ENCODE measurements around the gene CCDC91.

Gene CCDC91

DNA sequence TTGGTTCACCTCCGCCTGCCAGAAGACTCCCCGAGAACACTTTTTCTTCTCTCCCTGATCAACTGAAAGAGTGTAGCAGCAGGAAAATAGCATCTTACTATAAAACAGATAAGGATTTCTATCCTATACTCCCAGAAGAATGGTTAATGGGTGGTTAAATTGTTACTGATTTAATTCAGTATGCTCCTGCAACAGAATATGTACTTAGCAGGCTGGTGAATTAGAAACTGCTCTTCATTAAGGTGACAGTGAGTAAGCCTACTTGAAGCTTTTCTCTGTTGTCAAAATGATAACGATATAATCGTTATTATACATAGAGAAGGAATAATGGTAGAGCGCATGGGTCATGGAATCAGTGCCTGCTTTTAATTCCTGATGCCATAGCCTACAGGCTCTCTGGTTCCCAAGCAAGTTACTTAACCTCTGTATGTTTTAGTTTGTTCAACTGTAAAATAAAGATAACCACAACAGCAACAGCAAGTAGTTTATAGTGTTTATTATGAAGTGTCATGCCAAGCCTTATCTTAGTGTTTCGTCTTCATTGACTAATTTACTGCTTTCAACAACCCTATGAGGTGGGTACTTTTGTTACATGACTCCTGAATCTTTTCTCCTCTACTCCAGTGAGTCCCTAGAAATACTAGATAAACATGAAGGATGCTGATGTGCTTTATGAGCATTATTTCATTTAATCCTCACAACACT lies 392.6 kb downstream of the CCDC91 start:
- CTCF ChIA-PET, result no interaction called here

DNA sequence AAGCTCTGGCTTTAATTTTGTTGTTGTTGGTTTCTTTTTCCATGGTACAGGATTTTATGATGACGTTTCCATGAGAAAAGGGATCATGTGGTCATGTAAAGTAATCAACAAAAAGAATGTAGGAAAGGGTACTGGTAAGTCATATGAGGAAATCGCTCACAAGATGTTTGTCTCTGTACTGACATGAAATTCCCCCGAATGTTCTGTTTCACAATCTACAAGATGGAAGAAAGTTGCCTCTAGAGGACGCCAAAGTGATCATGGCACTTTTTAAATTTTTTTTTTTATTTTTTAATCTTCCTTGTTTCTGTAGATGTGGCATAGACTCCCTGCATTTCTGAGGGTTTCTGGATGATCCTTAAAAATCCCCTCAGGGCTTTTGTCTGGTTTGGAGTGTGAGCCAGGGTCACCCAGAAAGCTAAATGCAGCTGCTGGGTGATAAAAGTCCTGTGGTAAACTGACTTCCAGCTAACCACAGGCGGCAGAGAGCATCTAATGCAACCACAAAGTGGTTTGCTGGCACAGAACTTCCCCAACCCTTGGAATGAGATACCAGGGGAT lies 393.5 kb downstream of the CCDC91 start:
- ChIA-PET CTCF (interaction anchor here (0.6 kb wide), 1 partner anchor 26 kb away, joined by 3 read pairs; no protein-coding TSS in a partner anchor), POLR2A (no interaction called here)
- peaks cover 12% of the 10 kb centered on the region for H3K4me1 ChIP-seq (ENCODE audit: control insufficient read depth, insufficient read depth, low read length)
- H3K4me3 ChIP-seq (ENCODE audit: low read depth, low read length), result no peak overlapping the region
- H3K27ac ChIP-seq (ENCODE audit: extremely low read depth, low read depth, low read length), result no peak overlapping the region
- no peaks in the 10 kb centered on the region for H3K9me3 ChIP-seq (ENCODE audit: control insufficient read depth, insufficient read depth, low read depth, low read length)
- H3K36me3 ChIP-seq (ENCODE audit: control insufficient read depth in 2 of 2, insufficient read depth in 1 of 2, low read length in 2 of 2), result no peaks in the 10 kb centered on the region
- TF ChIP-seq KLF1 (tag by site-specific recombination; IDR thresholded peaks at IDR 0.05) (no peak), ZNF404 (tag by site-specific recombination; IDR thresholded peaks at IDR 0.05) (no peak), KLF9 (tag by site-specific recombination; IDR thresholded peaks at IDR 0.05; ENCODE audit: low read depth) (no peak), ZBTB1 (tag by site-specific recombination; IDR thresholded peaks at IDR 0.05) (no peak)
- TF ChIP-seq, protein P1, sequence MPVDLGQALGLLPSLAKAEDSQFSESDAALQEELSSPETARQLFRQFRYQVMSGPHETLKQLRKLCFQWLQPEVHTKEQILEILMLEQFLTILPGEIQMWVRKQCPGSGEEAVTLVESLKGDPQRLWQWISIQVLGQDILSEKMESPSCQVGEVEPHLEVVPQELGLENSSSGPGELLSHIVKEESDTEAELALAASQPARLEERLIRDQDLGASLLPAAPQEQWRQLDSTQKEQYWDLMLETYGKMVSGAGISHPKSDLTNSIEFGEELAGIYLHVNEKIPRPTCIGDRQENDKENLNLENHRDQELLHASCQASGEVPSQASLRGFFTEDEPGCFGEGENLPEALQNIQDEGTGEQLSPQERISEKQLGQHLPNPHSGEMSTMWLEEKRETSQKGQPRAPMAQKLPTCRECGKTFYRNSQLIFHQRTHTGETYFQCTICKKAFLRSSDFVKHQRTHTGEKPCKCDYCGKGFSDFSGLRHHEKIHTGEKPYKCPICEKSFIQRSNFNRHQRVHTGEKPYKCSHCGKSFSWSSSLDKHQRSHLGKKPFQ (tag by site-specific recombination; IDR thresholded peaks at IDR 0.05), result no peak

More for the DNA sequence above, 392.6 kb downstream of the CCDC91 start:
- H3K4me3 ChIP-seq (ENCODE audit: low read depth, low read length), result no peak overlapping the region
- peak; percentile 75; the same call in 1 of the 2 replicates for TF ChIP-seq ZXDB (tag by site-specific recombination; IDR thresholded peaks at IDR 0.05)
- TF ChIP-seq, protein P2, sequence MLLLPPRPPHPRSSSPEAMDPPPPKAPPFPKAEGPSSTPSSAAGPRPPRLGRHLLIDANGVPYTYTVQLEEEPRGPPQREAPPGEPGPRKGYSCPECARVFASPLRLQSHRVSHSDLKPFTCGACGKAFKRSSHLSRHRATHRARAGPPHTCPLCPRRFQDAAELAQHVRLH (tag by site-specific recombination; IDR thresholded peaks at IDR 0.05), result peak; percentile 71; the same call in 1 of the 2 replicates
- TF ChIP-seq RBAK (tag by site-specific recombination; IDR thresholded peaks at IDR 0.05), result no peak
- peak; percentile 78 for TF ChIP-seq FEZF1 (tag by site-specific recombination; IDR thresholded peaks at IDR 0.05)
- TF ChIP-seq, protein P3, sequence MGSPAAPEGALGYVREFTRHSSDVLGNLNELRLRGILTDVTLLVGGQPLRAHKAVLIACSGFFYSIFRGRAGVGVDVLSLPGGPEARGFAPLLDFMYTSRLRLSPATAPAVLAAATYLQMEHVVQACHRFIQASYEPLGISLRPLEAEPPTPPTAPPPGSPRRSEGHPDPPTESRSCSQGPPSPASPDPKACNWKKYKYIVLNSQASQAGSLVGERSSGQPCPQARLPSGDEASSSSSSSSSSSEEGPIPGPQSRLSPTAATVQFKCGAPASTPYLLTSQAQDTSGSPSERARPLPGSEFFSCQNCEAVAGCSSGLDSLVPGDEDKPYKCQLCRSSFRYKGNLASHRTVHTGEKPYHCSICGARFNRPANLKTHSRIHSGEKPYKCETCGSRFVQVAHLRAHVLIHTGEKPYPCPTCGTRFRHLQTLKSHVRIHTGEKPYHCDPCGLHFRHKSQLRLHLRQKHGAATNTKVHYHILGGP (tag by site-specific recombination; IDR thresholded peaks at IDR 0.05), result no peak
- TF ChIP-seq SP7 (tag by site-specific recombination; IDR thresholded peaks at IDR 0.05), result no peak
- no peak for TF ChIP-seq ZNF548 (tag by site-specific recombination; IDR thresholded peaks at IDR 0.05)
- TF ChIP-seq, protein P4, sequence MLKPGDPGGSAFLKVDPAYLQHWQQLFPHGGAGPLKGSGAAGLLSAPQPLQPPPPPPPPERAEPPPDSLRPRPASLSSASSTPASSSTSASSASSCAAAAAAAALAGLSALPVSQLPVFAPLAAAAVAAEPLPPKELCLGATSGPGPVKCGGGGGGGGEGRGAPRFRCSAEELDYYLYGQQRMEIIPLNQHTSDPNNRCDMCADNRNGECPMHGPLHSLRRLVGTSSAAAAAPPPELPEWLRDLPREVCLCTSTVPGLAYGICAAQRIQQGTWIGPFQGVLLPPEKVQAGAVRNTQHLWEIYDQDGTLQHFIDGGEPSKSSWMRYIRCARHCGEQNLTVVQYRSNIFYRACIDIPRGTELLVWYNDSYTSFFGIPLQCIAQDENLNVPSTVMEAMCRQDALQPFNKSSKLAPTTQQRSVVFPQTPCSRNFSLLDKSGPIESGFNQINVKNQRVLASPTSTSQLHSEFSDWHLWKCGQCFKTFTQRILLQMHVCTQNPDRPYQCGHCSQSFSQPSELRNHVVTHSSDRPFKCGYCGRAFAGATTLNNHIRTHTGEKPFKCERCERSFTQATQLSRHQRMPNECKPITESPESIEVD (tag by site-specific recombination; IDR thresholded peaks at IDR 0.05), result peak; percentile 51; the same call in 1 of the 2 replicates
- TF ChIP-seq, protein P5, sequence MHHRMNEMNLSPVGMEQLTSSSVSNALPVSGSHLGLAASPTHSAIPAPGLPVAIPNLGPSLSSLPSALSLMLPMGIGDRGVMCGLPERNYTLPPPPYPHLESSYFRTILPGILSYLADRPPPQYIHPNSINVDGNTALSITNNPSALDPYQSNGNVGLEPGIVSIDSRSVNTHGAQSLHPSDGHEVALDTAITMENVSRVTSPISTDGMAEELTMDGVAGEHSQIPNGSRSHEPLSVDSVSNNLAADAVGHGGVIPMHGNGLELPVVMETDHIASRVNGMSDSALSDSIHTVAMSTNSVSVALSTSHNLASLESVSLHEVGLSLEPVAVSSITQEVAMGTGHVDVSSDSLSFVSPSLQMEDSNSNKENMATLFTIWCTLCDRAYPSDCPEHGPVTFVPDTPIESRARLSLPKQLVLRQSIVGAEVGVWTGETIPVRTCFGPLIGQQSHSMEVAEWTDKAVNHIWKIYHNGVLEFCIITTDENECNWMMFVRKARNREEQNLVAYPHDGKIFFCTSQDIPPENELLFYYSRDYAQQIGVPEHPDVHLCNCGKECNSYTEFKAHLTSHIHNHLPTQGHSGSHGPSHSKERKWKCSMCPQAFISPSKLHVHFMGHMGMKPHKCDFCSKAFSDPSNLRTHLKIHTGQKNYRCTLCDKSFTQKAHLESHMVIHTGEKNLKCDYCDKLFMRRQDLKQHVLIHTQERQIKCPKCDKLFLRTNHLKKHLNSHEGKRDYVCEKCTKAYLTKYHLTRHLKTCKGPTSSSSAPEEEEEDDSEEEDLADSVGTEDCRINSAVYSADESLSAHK (tag by site-specific recombination; IDR thresholded peaks at IDR 0.05), result peak; percentile 80
- peak; percentile 42; the same call in 1 of the 2 replicates for TF ChIP-seq OSR2 (tag by site-specific recombination; IDR thresholded peaks at IDR 0.05)
- TF ChIP-seq, protein P6, sequence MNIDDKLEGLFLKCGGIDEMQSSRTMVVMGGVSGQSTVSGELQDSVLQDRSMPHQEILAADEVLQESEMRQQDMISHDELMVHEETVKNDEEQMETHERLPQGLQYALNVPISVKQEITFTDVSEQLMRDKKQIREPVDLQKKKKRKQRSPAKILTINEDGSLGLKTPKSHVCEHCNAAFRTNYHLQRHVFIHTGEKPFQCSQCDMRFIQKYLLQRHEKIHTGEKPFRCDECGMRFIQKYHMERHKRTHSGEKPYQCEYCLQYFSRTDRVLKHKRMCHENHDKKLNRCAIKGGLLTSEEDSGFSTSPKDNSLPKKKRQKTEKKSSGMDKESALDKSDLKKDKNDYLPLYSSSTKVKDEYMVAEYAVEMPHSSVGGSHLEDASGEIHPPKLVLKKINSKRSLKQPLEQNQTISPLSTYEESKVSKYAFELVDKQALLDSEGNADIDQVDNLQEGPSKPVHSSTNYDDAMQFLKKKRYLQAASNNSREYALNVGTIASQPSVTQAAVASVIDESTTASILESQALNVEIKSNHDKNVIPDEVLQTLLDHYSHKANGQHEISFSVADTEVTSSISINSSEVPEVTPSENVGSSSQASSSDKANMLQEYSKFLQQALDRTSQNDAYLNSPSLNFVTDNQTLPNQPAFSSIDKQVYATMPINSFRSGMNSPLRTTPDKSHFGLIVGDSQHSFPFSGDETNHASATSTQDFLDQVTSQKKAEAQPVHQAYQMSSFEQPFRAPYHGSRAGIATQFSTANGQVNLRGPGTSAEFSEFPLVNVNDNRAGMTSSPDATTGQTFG (tag by site-specific recombination; IDR thresholded peaks at IDR 0.05; ENCODE audit: borderline replicate concordance), result no peak
- TF ChIP-seq ZNF843 (tag by site-specific recombination; IDR thresholded peaks at IDR 0.05), result peak; percentile 92
- no peaks in the 10 kb centered on the region for H3K36me3 ChIP-seq (ENCODE audit: control insufficient read depth in 2 of 2, insufficient read depth in 1 of 2, low read length in 2 of 2)
- H3K27ac ChIP-seq (ENCODE audit: extremely low read depth, low read depth, low read length), result no peak overlapping the region
- H3K9me3 ChIP-seq (ENCODE audit: control insufficient read depth, insufficient read depth, low read depth, low read length), result no peaks in the 10 kb centered on the region
- peaks cover 12% of the 10 kb centered on the region for H3K4me1 ChIP-seq (ENCODE audit: control insufficient read depth, insufficient read depth, low read length)
- POLR2A ChIA-PET, result no interaction called here

Data from HEK293 (cell line).